Subcutaneous abdominal adipose tissue (tissue), 5 donors: ENCODE results near the gene RAB29.
"Not testable (repeated sequence)": the region's sequence is repeated elsewhere in the genome, so short reads cannot be mapped to it uniquely, and the experiment has no call there.

ENCODE experiments used
- H3K27ac ChIP-seq: one replicate; pipeline ENCODE4 v1.7.0; 2013; ENCODE audit warnings: low read depth, mild to moderate bottlenecking, inconsistent platforms, low read length, moderate library complexity
- H3K27me3 ChIP-seq, 5 donors: one replicate each; pipeline ENCODE4 v1.7.0; 2013; ENCODE audit warnings: low read length in 5 of 5, inconsistent platforms in 1 of 5; ENCODE audit not compliant: control insufficient read depth in 5 of 5, insufficient read depth in 4 of 5
- H3K36me3 ChIP-seq, 5 donors: one replicate each; pipeline ENCODE4 v1.7.0; 2013; ENCODE audit warnings: low read length in 5 of 5; ENCODE audit not compliant: control insufficient read depth in 5 of 5, insufficient read depth in 5 of 5
- H3K4me1 ChIP-seq, 5 donors: one replicate each; pipeline ENCODE4 v1.7.0; 2013; ENCODE audit warnings: low read length in 5 of 5, mild to moderate bottlenecking in 3 of 5, moderate library complexity in 1 of 5; ENCODE audit not compliant: control insufficient read depth in 5 of 5, insufficient read depth in 5 of 5
- H3K4me3 ChIP-seq, 5 donors: one replicate each; pipeline ENCODE4 v1.7.0; 2013; ENCODE audit warnings: low read length in 5 of 5, low read depth in 1 of 5
- H3K9ac ChIP-seq, 5 donors: one replicate each; pipeline ENCODE4 v1.7.0; 2013; ENCODE audit warnings: low read length in 5 of 5, mild to moderate bottlenecking in 4 of 5, moderate library complexity in 3 of 5
- H3K9me3 ChIP-seq, 5 donors: one replicate each; pipeline ENCODE4 v1.7.0; 2013; ENCODE audit warnings: low read length in 5 of 5; ENCODE audit not compliant: control insufficient read depth in 5 of 5
- donor health status: healthy.
- donor health status: healthy.
- donor health status: healthy.
- donor health status: healthy.
- donor health status: healthy.

Gene RAB29

GRCh38 chr1:205775015-205775716, at the start of gene RAB29:
TSS of gene RAB29 (minus strand) at chr1:205775482. CDS start at chr1:205774956, 526 bp downstream.
- H3K9ac ChIP-seq, result peak within 1 kb of the TSS; percentile 68 to 87 (median 79)
- H3K4me3 ChIP-seq, result peak within 1 kb of the TSS; percentile 84 to 91 (median 87)
- peak within 1 kb of the TSS; percentile 84 for H3K27ac ChIP-seq
- H3K27me3 ChIP-seq, result no peaks in the 10 kb centered on the region
- no peaks in the 10 kb centered on the region for H3K9me3 ChIP-seq
- peaks cover 0 to 8% (median 0%) of the 10 kb centered on the region in 5 donors for H3K36me3 ChIP-seq
- H3K4me1 ChIP-seq, result peaks cover 8 to 24% (median 21%) of the 10 kb centered on the region in 5 donors

DNA sequence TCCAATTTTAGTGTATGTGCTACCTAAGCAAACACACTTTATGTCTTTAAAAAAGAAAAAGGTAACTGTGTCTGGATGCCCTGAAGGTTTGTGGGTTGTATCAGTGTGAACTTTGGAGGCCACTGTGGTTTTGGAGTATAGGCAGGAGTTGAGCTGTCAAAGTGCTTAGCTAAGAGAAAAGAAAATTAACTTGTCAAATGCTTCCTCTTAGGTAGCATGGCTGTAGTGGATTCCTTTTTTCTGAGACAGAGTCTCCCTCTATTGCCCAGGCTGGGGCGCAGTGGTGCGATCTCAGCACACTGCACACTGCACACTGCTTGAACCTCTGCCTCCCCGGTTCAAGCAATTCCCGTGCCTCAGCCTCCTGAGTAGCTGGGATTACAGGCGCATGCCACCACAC, 48.9 kb upstream of the RAB29 start:
- no peak overlapping the region for H3K9ac ChIP-seq
- no peaks in the 10 kb centered on the region for H3K36me3 ChIP-seq
- no peak overlapping the region for H3K4me3 ChIP-seq
- H3K27me3 ChIP-seq, result peaks cover 0 to 3% (median 0%) of the 10 kb centered on the region in 5 donors
- no peaks in the 10 kb centered on the region for H3K9me3 ChIP-seq
- no peak overlapping the region for H3K27ac ChIP-seq
- H3K4me1 ChIP-seq, result peaks cover 0 to 12% (median 0%) of the 10 kb centered on the region in 5 donors

- H3K9me3 ChIP-seq, H3K27ac ChIP-seq, H3K9ac ChIP-seq, H3K4me3 ChIP-seq, H3K27me3 ChIP-seq, H3K36me3 ChIP-seq: not testable (repeated sequence)
- peaks cover 0 to 12% (median 0%) of the 10 kb centered on the region in 5 donors for H3K4me1 ChIP-seq
Observed at GRCh38 chr1:205823260-205823659, 48.0 kb upstream of the RAB29 start.

- Histone ChIP-seq H3K4me1 (peaks cover 0 to 17% (median 3%) of the 10 kb centered on the region in 5 donors), H3K36me3 (no peaks in the 10 kb centered on the region), H3K27me3 (no peaks in the 10 kb centered on the region), H3K4me3 (no peak overlapping the region), H3K9me3 (no peaks in the 10 kb centered on the region), H3K9ac (no peak overlapping the region), H3K27ac (no peak overlapping the region)
Observed at GRCh38 chr1:205822397-205822796, 47.1 kb upstream of the RAB29 start.

DNA sequence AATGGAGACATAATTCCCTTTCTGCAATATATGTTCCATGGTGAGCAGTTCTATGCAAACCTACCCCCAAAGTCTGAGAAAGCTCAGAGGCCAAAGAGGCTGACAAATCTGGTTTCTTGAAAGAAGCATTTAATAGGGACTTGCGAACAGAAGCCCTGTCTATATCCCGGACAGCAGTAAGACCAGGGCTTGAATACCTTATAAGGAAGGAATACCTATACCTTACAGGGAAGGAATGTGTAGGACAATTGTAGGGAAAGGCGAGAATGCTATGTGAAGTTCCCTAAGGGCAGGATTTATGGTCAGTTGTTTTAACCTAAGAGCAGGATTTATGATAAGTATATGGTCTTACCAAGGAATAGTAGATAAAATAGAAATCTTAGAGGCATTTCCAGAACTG, 42.7 kb upstream of the RAB29 start:
- H3K9ac ChIP-seq, result no peak overlapping the region
- H3K4me3 ChIP-seq, result no peak overlapping the region
- H3K27ac ChIP-seq, result no peak overlapping the region
- H3K27me3 ChIP-seq, result no peaks in the 10 kb centered on the region
- H3K36me3 ChIP-seq, result no peaks in the 10 kb centered on the region
- H3K9me3 ChIP-seq, result no peaks in the 10 kb centered on the region
- peaks cover 0 to 31% (median 10%) of the 10 kb centered on the region in 5 donors for H3K4me1 ChIP-seq

- Histone ChIP-seq H3K9me3 (no peaks in the 10 kb centered on the region), H3K27ac (no peak overlapping the region), H3K27me3 (no peaks in the 10 kb centered on the region), H3K4me3 (no peak overlapping the region), H3K9ac (no peak overlapping the region), H3K4me1 (peaks cover 0 to 32% (median 12%) of the 10 kb centered on the region in 5 donors), H3K36me3 (no peaks in the 10 kb centered on the region)
Observed at GRCh38 chr1:205817364-205817763, 42.1 kb upstream of the RAB29 start.

GRCh38 chr1:205813755-205814058, 38.4 kb upstream of the RAB29 start:
- H3K36me3 ChIP-seq, result peaks cover 0 to 13% (median 7%) of the 10 kb centered on the region in 5 donors
- H3K9ac ChIP-seq, result peak overlapping the region in 4 of 5 donors; percentile 79 to 89 (median 82)
- H3K4me3 ChIP-seq, result peak overlapping the region; percentile 76 to 92 (median 81)
- H3K4me1 ChIP-seq, result peaks cover 9 to 63% (median 48%) of the 10 kb centered on the region in 5 donors
- no peaks in the 10 kb centered on the region for H3K27me3 ChIP-seq
- peak overlapping the region; percentile 84 for H3K27ac ChIP-seq
- H3K9me3 ChIP-seq, result no peaks in the 10 kb centered on the region

DNA sequence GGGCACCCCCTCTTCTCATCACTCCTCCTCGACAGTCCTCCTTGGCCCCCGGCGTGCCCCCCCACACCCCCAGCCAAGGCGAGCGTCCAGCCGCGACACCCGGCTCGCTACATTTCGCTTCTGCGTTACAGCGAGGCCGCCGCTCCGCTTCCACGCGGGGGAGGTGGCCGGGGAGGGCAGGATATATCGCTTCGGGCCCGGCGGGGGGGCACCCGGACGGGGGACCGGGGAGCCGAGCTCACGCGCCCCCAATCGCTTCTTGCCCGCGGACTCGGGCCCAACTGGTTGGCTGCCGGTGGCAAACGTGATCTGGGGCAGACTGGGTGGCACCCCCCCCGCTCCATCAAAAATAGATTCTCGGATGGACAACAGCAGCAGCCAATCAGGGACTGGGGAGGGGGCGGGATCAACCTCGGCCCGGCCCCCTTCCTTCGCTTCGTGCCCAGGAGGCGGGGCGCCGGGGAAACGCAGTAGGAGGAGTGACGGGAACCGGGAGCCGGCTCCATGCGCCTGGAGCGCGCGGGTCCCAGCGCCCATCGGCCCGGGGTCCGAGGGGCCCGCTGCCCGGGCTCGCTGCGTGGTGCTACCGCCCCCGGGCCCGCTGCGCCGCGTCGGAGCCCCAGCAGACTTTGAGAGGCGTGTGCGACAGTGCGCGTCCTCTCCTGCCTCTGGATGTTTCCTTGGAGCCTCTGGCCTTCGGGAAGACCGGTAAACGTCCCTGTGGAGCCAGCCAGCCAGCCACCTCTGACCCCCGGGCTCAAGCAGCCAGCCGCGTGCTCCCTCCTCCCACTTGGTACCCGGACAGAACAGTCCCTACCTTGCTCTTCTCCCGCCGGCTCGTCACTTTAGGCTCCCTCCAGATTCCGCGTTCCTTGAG, 37.8 kb upstream of the RAB29 start, which contains the start of gene SLC41A1:
Gene SLC41A1 (minus strand): TSS at position 321 of the 877 bp plus-strand sequence. CDS start 2,757 bp downstream, outside the sequence.
- H3K27ac ChIP-seq, result peak within 1 kb of the TSS; percentile 84
- peaks cover 0 to 13% (median 7%) of the 10 kb centered on the region in 5 donors for H3K36me3 ChIP-seq
- H3K4me3 ChIP-seq, result peak within 1 kb of the TSS; percentile 80 to 92 (median 81)
- peak within 1 kb of the TSS; percentile 81 to 89 (median 87) for H3K9ac ChIP-seq
- no peaks in the 10 kb centered on the region for H3K27me3 ChIP-seq
- no peaks in the 10 kb centered on the region for H3K9me3 ChIP-seq
- peaks cover 9 to 64% (median 54%) of the 10 kb centered on the region in 5 donors for H3K4me1 ChIP-seq

DNA sequence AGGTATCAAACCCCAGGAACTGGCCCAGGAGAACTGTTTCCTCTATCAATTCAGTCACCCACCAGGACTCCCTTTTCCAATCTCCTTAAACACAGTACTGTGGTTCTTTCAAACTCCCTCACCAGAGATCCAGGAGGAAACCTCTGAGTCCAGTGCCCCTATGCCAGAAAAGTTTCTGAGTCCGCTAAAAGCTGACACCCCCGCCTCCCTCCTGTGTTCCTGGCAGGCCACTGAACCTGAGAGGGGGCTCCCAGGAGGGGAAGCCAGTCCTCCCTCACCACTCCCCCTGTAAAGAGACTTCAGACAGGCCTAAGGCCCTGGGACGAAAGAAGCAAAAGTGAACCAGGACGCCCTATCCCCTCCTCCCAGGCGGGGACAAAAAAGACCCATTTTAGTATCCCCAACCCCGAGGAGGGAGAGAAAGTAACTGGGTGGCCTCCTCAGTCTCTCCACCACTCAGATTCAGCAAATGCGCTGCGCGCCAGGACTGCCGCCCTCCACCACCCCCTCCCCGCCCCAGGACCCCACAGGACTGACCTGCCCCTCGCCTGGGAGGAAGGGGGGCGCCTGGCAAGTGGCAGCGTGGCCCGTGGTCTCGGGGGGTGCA, 37.1 kb upstream of the RAB29 start:
- H3K9me3 ChIP-seq, result no peaks in the 10 kb centered on the region
- H3K27ac ChIP-seq, result peak overlapping the region; percentile 84
- peak overlapping the region; percentile 80 to 92 (median 81) for H3K4me3 ChIP-seq
- no peaks in the 10 kb centered on the region for H3K27me3 ChIP-seq
- peaks cover 9 to 60% (median 55%) of the 10 kb centered on the region in 5 donors for H3K4me1 ChIP-seq
- H3K36me3 ChIP-seq, result peaks cover 0 to 13% (median 7%) of the 10 kb centered on the region in 5 donors
- peak overlapping the region; percentile 76 to 88 (median 85) for H3K9ac ChIP-seq
